H4 (cell line): Measurements from ENCODE around the gene PVR. TPM values are rescaled to one million over a fixed set of nuclear protein-coding genes. Genes with fewer than 3 reads are reported as not detected.
"Not testable (repeated sequence)": the region's sequence is repeated elsewhere in the genome, so short reads cannot be mapped to it uniquely, and the experiment has no call there.

ENCODE experiments used
- DNase-seq: peaks from one replicate; pipeline ENCODE4 v3.0.0-alpha.2; 2015; ENCODE audit warnings: low spot score
- total RNA-seq: library from RNA; depleted of rRNA; stranded (reverse); fragments of >200 nt; shearing (Covaris generic); gene quantifications from 2 replicates; pipeline ENCODE4 v1.2.3, GENCODE V29; 2014

The PVR gene
- total RNA-seq, 1 experiment from 2014 or later: 41.9 TPM

DNA sequence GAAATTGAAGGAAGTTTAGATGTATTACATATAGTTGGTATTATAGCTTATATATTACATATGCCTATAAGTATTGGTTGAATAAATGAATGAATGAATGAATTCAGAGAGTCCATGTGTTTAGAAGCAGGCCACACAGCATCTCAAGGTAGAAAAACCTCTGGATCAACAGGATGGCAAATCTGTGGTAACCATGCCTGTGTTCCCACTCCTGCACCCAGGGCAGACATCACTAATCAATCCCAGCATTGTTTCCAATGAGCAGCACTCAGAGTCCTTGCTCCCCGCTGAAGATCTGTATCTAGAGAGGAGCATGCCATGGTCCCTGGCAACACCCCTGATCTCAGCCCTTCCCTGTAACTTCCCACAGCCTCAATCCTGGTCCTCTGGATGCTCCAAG, 28.5 kb downstream of the PVR start:
- no peak for DNase-seq

DNA sequence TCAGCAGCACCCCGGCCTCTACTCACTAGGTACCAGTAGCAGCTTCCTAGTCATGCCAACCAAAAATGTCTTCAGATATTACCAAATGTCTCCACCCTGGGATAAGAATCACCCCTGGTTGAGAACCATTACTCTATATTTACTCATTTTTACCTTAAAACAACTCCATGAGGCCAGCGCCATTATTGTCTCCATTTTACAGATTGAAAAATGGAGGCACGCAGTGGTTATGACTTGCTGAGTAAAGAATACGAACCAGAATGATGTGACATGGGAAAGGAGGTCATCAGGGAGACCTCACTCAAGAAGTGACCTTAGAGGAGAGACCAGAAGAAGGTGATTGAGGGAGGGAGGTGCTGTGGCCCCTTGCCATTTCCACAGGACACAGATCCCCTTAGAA, 29.8 kb downstream of the PVR start:
- no peak for DNase-seq

DNA sequence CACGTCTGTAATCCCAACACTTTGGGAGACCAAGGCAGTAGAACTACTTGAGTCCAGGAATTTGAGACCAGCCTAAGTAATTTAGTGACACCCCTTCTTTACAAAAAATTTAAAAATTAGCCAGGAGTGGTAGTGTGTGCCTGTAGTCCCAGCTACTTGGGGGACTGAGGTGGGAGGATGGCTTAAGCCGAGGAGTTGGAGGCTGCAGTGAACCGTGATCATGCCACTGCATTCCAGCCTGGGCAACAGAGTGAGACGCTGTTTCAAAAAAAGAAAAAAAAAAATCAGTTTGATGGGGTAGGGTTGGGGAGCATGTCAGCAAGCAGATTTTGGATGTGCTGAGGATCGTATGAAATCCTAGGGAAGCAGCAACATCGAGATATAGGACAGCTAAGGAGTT, 31.8 kb downstream of the PVR start:
- DNase-seq: no peak

DNA sequence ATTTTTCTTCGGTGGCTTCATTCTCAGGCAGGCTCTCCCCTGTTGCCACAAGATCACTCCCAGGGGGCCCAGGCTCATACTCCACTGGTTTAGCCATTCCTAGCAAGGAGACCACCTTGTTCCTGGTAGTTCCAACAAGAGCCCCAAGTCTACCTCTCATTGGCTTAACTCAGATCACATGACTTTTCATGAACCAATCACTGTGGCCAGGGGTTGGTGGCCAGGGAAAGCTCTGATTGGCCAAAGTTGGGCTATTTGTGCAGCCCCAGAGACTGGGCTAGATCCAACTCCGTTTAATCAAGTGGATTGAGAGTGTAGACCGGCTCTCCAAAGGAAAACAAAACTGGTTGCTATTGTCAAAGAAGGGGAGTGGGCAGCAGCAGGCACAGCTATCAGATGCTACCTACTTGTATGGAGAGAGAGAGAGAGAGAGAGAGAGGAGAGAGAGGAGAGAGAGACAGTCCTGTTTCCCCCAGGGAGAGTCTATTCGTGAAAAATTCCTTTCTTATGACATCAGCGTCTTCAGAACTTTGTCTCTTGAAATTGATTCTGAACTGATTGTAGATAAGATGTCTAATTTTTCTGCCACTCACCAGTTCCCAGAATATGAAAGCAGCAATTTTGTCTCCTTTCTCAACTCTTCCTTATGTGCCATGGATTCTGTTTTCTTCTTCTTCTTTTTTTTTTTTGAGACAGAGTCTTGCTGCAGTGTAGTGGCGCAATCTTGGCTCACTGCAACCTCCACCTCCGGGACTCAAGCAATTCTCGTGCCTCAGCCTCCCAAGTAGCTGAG, 33.5 kb downstream of the PVR start:
- peak; percentile 35 for DNase-seq

DNA sequence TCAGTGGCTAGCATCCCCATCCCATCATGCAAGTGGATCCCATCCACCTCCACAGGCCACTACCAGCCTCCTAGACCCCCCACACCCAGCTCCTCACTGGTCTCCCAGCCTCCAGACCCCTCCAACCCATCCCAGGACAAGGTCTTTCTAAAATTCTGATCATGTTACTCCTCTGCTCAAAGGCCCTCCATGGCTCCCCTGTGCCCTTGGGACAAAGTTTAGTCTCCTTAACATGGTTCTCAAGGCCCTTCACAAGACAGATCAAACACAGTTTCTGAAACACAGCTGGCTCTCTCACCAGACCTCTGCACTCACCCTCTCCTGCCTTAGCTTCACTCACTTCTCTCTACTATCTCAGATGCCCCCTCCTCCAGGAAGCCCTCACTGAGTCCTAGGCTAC, 36.8 kb downstream of the PVR start:
- DNase-seq: no peak

DNA sequence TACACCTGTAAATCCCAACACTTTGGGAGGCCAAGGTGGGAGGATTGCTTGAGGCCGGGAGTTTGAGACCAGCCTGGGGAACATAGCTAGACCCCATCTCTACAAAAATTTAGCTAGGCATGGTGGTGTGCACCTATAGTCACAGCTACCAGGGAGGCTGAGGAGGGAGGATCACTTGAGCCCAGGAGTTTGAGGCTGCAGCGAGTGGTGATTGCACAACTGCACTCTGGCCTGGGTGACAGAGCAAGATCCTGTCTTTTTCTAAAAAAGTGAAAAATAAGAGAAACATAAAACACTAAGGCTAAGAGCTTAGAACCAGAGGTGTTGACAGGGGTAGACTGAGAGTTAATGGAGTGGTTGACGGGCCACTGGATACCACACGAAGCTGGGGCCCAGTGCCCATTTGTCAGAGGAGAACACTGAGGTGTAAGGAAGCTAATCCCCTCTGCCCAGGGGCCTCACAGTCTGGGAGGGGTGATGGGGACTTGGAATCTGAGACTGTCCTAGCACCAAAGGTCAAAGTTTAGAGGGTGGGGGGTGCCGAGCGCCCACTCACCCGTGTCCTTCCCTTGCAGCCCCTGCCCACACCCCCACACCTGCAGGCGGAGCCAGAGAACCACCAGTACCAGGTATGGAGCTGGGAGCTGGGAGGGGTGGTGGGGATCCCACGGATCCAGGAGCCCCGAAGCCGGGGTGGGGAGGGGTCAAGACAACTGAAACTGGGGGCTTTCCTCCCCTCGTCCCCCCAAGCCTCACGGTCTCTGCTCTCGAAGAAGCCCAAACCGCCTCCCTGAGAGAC, 38.5 kb downstream of the PVR start:
- DNase-seq: no peak

DNA sequence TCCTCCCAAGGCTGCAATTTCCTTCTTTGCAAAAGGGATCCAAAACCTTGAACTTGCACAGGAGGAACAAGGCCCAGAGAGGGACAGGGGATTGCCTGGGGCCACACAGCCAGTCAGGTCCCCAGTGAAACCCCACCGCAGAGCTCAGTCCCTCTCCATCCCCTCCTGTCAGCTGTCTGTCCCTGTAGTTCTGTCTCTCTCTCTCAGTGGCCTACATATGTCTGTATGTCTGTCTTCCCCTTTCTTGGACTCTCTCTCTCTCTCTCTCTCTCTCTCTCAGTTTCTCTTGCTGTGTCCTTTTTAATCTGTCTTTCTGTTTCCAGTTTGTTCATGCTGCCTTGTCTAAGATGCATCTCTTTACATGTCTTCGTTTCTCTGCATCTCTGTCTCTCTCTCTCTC, 39.1 kb downstream of the PVR start:
- no peak for DNase-seq

DNA sequence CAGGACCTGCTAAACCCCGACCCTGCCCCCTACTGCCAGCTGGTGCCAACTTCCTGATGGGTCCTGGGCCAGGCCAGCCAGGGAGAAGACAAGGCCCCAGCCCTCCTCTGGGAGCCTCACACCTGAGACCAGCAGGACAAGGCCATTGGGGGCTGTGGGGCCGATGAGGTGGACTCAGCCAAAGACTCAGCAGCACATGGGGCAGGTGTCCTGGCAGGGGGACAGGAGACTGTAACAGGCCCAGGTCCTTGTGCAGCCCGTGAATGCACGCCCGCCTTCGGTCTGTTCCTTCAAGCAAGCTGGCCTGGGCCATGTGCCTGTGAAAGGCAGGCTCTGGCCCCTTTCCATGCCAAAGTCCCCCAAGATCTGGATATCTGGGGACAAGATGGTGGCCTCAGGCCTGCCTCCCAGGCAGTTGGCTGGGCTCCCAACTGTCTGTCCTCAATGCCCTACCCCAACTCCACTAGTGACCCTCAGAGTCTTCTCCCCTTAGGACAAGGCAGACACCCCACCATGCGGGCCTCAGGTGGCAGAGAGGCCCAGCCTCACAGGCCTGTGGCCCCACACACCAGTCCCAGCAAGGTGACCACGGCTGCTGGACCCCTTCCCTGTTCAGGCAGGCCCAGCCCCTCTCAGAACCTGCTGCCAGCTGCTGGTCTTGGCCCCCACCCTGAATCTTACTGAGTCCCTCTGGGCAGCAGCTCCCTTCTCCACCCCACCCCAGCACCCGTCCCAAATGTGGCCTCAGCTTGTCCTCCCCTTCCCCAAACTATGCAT, 39.9 kb downstream of the PVR start:
- no peak for DNase-seq

DNA sequence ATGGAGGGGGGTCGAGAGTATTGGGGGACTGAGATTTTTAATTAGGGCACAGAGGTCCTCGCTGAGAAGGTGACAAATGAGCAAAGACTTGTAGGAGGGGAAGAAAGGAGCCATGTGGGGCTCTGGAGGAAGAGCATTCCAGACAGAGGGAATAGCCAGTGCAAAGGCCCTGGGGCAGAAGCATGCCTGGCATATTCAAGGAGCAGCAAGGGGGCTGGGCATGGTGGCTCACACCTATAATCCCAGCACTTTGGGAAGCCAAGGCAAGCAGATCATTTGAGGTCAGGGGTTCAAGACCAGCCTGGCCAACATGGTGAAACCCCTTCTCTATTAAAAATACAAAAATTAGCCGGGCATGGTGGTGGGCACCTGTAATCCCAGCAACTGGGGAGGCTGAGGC, 40.7 kb downstream of the PVR start:
- DNase-seq: not testable (repeated sequence)

DNA sequence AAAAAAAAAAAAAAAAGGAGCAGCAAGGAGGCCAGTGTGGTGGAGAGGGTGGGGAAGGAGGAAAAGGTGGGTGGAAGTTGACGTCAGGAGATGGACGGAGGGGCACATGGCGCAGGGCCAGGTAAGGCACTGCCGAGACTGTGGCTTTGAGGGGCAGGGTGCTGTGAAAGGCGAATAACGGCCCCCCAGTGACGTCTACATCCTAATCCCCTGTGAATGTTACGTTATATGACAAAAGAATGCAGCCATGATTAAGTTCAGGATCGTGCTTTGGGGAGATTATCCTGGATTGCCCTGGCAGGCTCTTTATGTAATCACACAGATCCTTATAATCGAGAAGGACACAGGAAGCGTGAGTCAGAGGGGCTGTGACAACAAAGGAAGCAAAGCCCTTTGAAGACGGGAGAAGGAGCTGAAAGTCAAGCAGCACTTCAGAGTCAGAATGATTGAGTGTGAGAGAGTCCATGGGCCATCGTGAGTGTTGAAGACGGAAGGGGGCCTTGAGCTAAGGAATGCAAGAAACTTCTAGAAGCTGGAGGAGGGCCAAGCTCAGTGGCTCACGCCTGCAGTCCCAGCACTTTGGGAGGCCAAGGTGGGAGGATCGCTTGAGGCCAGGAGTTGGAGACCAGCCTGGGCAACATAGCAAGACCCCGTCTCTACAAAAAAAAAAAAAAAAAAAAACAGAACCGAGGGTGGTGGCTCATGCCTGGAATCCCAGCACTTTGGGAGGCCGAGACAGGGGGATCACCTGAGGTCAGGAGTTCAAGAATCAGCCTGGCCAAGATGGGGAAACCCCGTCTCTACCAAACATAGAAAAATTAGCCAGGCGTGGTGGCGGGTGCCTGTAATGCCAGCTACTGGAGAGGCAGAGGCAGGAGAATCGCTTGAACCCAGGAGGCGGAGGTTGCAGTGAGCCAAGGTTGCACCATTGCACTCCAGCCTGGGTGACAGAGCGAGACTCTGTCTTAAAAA, 41.5 kb downstream of the PVR start:
- DNase-seq: peak; percentile 82

DNA sequence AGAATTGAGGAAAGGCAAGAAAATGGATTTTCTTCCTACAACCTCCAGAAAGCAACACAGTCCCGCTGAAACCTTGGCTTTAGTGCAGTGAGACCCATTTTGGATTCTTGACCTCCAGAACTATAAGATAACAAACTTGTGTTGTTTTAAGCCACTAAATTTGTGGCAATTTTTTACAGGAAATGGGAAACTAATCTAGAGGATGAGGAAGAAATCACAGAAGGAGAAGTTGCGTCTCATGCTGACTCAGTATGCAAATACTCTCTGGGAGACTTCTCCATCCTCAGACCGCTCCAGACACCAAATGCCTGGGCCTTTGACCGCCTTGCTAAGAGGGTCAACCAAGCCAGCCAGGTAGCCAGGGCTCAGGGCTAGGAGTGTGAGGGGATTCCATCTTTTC, 42.2 kb downstream of the PVR start:
- DNase-seq: no peak

DNA sequence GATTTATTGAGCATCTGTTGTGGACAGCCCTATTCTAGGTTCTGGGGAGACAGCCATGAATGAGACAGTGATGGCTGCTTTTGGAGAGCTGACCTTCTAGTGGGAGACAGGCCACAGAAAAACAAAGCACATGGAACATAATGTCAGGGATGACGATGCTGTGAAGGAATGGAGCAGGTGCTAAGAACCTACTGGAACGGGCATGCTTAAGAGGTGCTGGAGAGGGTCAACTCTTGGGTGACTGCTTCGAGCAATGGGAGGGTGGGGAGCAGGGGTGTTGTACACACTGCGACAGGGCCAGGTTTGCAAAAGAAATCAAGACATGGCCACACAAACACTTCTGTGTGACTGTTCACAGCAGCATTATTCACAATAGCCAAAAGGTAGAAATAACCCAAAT, 43.2 kb downstream of the PVR start:
- DNase-seq: no peak

DNA sequence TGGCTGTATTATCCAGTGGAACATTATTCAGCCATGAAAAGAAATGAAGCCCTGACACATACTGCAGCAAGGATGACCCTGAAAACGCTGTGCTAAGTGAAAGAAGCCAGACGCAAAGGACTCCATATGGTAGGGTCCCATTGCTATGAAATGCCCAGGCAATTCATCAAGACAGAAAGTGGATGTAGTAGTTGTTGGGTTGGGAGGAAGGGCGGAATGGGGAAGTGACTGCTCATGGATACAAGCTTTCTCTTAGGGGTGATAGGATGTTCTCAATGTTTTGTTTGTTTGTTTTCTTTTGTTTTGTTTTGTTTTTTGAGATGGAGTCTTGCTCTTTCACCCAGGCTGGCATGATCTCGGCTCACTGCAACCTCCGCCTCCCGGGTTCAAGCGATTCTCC, 44.2 kb downstream of the PVR start:
- DNase-seq: no peak

DNA sequence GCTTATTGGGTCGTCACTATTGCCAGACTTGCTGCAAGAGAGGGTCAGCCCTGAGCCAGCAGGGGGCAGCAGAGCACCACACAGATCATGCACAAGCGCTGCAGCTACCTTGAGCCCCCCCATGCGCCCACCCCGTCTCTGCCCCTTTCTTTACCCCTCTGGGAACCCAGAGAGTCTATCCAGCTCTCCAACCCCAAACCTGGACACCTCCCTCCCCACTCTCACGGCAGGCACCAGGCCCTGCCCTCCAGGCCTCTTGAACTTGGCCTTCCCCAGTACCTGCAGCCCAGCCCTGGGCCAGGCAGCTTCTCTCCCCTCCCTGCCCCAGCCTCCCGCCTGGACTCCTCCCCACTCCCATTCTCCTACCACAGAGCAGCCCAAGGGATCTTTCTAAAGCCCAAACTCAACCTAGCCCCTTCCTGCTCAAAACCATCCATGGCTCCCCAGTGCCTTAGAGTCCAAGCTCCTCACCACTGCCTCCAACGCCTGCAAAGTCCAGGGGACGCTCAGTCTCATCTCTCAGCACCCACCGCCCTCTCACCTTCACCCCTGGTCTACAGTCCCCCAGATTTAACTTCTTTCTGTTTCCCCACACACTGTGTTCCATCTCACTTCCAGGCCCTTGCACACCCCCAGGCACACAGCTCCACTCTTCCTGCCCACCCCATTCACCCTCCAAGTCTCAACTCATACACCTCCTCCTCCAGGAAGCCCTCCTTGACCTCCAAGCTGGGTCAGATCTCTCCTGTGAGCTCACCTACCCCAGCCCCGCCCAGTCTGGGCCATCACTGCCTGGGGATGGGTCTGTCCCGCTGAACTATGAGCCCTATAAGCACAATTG, 45.8 kb downstream of the PVR start:
- peak; percentile 42 for DNase-seq

DNA sequence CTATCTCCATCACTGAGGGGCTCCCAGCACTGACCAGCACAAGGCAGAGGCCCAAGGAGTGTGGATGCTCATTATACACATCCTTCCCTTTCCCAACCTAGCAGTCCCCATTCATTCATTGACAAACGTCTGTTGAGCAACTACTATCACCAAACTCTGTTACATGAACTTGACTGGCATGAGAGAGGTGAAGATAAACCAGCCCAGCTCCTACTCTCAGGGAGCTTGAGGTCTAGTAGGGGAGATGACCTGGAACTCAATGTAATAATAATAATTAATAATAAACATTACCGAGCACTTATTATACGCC, 46.4 kb downstream of the PVR start:
- DNase-seq: no peak

DNA sequence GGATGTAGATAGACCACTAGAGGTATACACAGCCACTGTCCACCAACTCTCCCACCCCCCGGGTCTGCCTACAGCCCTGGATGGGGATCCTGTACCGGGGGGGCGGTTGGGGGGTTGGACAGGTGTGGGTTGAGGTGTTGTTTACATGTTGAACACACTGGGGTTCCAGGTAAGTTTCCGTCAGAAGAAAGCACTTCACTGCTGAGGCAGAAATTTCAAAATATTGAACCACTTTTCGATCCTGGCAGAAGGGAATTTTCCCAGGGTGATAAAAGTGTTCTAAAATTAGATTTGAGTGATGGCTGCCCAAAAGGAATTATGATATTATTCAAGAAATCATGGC, 48.6 kb downstream of the PVR start:
- DNase-seq: no peak

DNA sequence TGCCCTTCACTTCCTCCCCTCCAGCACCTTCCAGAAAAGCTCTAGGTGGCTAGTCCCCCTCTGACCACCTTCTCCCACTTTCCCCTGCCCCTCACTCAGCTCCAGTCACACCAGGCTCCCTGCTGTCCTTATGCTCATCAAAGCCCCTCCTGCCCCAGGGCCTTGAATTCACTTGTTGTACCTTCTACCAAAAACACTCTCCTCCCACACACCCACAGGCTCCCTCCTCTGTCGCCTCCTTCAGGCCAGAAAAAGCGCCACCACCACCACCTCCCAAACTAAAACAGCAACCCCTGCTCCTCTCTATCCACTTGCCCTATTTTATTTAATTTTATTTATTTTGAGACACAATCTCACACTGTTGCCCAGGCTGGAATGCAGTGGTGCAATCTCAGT, 50.5 kb downstream of the PVR start:
- no peak for DNase-seq

DNA sequence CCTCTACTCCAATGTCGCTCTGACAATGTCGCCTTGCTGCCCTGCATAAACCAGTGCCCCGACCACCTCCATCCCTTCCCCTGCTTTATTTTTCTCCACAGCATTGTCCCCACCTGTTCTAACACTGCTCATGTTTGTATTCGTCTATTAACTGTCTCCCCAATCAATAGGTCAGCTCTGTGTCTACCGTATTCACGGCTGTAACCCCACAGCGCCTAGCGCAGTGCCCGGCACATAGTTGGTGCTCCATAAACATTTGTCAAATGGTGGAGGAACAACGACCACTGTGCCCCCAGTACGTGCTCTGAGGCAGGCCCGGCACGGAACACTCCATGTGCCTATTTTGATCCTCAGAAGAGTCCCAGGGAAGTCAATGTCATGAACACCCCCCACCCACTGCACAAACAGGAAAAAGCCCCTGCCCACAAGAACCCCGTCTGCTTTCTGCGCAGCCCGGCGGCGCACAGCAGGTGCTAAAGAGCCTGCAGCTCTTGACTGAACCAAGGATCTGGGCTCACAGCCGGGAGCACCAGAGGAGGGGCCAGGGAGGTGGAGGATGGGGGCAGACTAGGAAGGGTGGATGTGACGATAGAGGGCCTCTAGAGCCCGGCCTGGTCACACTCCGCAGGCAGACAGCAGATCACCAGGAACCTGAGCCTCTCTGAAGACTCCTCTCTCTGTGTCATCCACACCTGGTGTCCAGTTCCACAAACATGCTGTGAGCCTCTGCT, 53.4 kb downstream of the PVR start:
- no peak for DNase-seq

DNA sequence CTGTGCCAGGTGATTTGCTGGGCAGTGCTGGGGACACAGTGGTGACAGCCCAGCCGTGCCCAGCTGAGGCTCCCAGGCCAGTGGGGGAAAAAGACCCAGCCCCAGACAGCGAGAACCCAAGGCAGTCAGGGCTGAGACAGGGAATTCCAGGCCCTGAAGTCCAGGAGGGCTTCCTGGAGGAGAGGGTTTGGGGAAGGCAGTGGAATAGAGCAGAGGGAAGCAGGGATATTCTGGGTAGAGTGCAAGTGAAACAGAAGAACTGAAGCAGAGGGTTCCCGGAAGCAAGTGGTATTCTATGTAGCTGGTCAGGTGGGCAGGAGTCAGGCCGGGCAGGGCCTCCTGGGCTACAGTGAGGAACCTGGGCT, 53.9 kb downstream of the PVR start:
- DNase-seq: no peak
